ENCODE data around the gene DMD. TPM values are rescaled to one million over a fixed set of nuclear protein-coding genes. Genes with fewer than 3 reads are reported as not detected.

DMD gene
- total and polyA plus RNA-seq, 2 of the 8 experiments (the other 6 are each of a cell fraction or from before 2014, with no cell fraction given), result 4.8 to 7.4 TPM

DNA sequence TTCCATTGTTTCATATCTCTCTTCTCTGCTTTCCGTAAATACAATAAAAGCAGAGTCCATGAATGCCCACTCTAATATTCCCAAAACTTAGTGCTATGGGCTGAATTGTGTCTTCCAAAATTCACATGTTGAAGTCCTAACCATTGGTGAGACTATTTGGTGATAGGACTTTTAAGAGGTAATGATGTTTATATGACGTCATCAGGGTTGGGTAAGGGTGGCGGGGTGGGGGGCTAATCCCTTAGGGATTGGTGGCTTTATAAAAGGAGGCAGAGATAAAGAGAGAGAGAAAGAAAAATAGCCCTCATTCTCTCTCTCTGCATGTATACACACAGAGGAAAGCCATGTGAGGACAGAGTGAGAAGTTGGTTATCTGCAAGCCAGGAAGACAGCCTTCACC, 722.2 kb downstream of the DMD start:
- TF ChIP-seq BCL11A (IDR thresholded peaks at IDR 0.05; ENCODE audit: low read depth in 2 of 2, low read length in 2 of 2), result no peak
- no peak for TF ChIP-seq YY1 (IDR thresholded peaks at IDR 0.05; ENCODE audit: low read depth, low read length)
- no peak for TF ChIP-seq BACH1 (IDR thresholded peaks at IDR 0.05; ENCODE audit: low read length)
- TF ChIP-seq SUZ12 (IDR thresholded peaks at IDR 0.05; ENCODE audit: low read length), result no peak
- no peak for TF ChIP-seq NANOG (IDR thresholded peaks at IDR 0.05; ENCODE audit: insufficient read depth, low read depth, low read length, poor library complexity, severe bottlenecking)
- TF ChIP-seq JUN (IDR thresholded peaks at IDR 0.05; ENCODE audit: low read depth, low read length), result no peak
- TF ChIP-seq SRF (IDR thresholded peaks at IDR 0.05; ENCODE audit: low read depth, low read length), result no peak
- no peak for TF ChIP-seq EGR1 (IDR thresholded peaks at IDR 0.05; ENCODE audit: borderline replicate concordance, low read depth, low read length)
- TF ChIP-seq CHD1 (IDR thresholded peaks at IDR 0.05; ENCODE audit: low read depth, low read length), result no peak
- H3K18ac ChIP-seq (ENCODE audit: extremely low read depth, low read length), result no peak overlapping the region
- WGBS, 2 experiments (ENCODE audit: extremely low coverage in 1 of 2, insufficient coverage in 1 of 2, insufficient read length in 1 of 2, insufficient replicate concordance in 2 of 2, low coverage in 1 of 2, low lambda C conversion rate in 2 of 2, missing lambda C conversion rate in 1 of 2), result 100% methylated on average over 3 of the region's 3 CpGs; no CpG with 5 or more reads in 1 of the 2 experiments
- H2AFZ ChIP-seq (ENCODE audit: low read length), result no peak overlapping the region
- no peak overlapping the region for H2BK15ac ChIP-seq (ENCODE audit: low read length)
- H3K79me1 ChIP-seq (ENCODE audit: low read depth, low read length), result no peaks in the 10 kb centered on the region
- H3K4ac ChIP-seq (replicated peaks; ENCODE audit: insufficient read length, low read depth, low read length), result no peak overlapping the region
- ChIA-PET POLR2A (ENCODE audit: partially characterized antibody) (no interaction called here), CTCF (ENCODE audit: partially characterized antibody) (no interaction called here)
- H2BK120ac ChIP-seq (replicated peaks; ENCODE audit: low read depth, low read length), result no peak overlapping the region
- no peaks in the 10 kb centered on the region for H3K23me2 ChIP-seq (ENCODE audit: low read depth, low read length)
- no peak overlapping the region for H3K4me3 ChIP-seq (ENCODE audit: extremely low read depth in 1 of 4, insufficient read depth in 2 of 4, low read depth in 3 of 4, low read length in 4 of 4)
- no peak for DNase-seq (ENCODE audit: low read depth in 1 of 2, low spot score in 2 of 2)
- H3K4me2 ChIP-seq (ENCODE audit: insufficient read depth in 1 of 2, low read depth in 2 of 2, low read length in 2 of 2), result no peak overlapping the region
- H3K27ac ChIP-seq (ENCODE audit: low read depth, low read length), result no peak overlapping the region
- H2BK20ac ChIP-seq (ENCODE audit: low read length), result no peak overlapping the region
- H3K14ac ChIP-seq (ENCODE audit: insufficient read length), result no peak overlapping the region
- no peak for FAIRE-seq
- no peaks in the 10 kb centered on the region for H4K20me1 ChIP-seq (replicated peaks in 1 of 2; ENCODE audit: control insufficient read depth in 1 of 2, insufficient read depth in 2 of 2, low read length in 2 of 2)
- H3K56ac ChIP-seq (replicated peaks; ENCODE audit: insufficient read length, low read depth, low read length), result no peak overlapping the region
- H2BK5ac ChIP-seq (ENCODE audit: low read depth, low read length), result no peak overlapping the region
- H4K91ac ChIP-seq (replicated peaks; ENCODE audit: insufficient read length, low read length), result no peak overlapping the region
- H3K36me3 ChIP-seq (ENCODE audit: control insufficient read depth in 2 of 4, insufficient read depth in 4 of 4, low read length in 3 of 4), result no peaks in the 10 kb centered on the region
- no peaks in the 10 kb centered on the region for H3K79me2 ChIP-seq (ENCODE audit: control insufficient read depth in 1 of 2, insufficient read depth in 2 of 2, low read length in 2 of 2)
- H4K5ac ChIP-seq (ENCODE audit: insufficient read length, low read depth, low read length), result no peak overlapping the region
- no peak overlapping the region for H3K23ac ChIP-seq (ENCODE audit: insufficient read length)
- H3K9me3 ChIP-seq (ENCODE audit: insufficient read depth in 2 of 2, low read depth in 1 of 2, low read length in 1 of 2), result no peaks in the 10 kb centered on the region
- H4K8ac ChIP-seq (ENCODE audit: extremely low read depth, insufficient read depth, low read length), result no peak overlapping the region
- no peaks in the 10 kb centered on the region for H3K27me3 ChIP-seq (replicated peaks in 1 of 4; ENCODE audit: control insufficient read depth in 3 of 4, extremely low read depth in 1 of 4, insufficient read depth in 3 of 4, low read length in 3 of 4)
- H2BK12ac ChIP-seq (ENCODE audit: low read depth, low read length), result no peak overlapping the region
- no peak overlapping the region for H2AK5ac ChIP-seq (ENCODE audit: low read depth, low read length)
- no peak overlapping the region for H3K9ac ChIP-seq (replicated peaks in 1 of 4; ENCODE audit: extremely low read depth in 1 of 4, low read depth in 3 of 4, low read length in 3 of 4)
- no peaks in the 10 kb centered on the region for H3K4me1 ChIP-seq (replicated peaks in 1 of 4; ENCODE audit: control insufficient read depth in 3 of 4, insufficient read depth in 4 of 4, low read length in 3 of 4)

Data from H1 (cell line).